Heart right ventricle (tissue), 16 donors: ENCODE data around the gene SULF2. TPM values are rescaled to one million over a fixed set of nuclear protein-coding genes. Genes with fewer than 3 reads are reported as not detected.

Experiments
- ATAC-seq, 8 donors: fragments of 200-7000 bp; cut with Tn5 transposase; one replicate each; pipeline ENCODE4 v1.9.1; 2020; ENCODE audit warnings: mild to moderate bottlenecking in 8 of 8, moderate library complexity in 8 of 8, moderate number of reproducible peaks in 1 of 8
- DNase-seq, 2 donors: peaks; one replicate each; pipeline ENCODE4 v3.0.0-alpha.2; 2020
- H3K27ac ChIP-seq, 10 donors: fragments of 200-600 bp; sonication (generic) in 2 of 10; one replicate each; pipeline versions ENCODE4 v1.5.0 to v1.8.0; 2020 to 2022; ENCODE audit warnings: mild to moderate bottlenecking in 3 of 10
- H3K27me3 ChIP-seq, 7 donors: fragments of 200-600 bp; one replicate each; pipeline ENCODE4 v1.8.0; 2021 to 2022; ENCODE audit warnings: mild to moderate bottlenecking in 2 of 7
- H3K36me3 ChIP-seq, 9 donors: fragments of 200-600 bp; sonication (generic) in 1 of 9; one replicate each; pipeline versions ENCODE4 v1.5.0 to v1.8.0; 2020 to 2022; ENCODE audit warnings: mild to moderate bottlenecking in 2 of 9
- H3K4me1 ChIP-seq, 9 donors: fragments of 200-600 bp; sonication (generic) in 1 of 9; one replicate each; pipeline versions ENCODE4 v1.5.0 to v1.8.0; 2020 to 2022; ENCODE audit warnings: mild to moderate bottlenecking in 4 of 9
- H3K4me3 ChIP-seq, 10 donors: fragments of 200-600 bp; sonication (generic) in 2 of 10; one replicate each; pipeline versions ENCODE4 v1.5.0 to v1.8.0; 2020 to 2022; ENCODE audit warnings: mild to moderate bottlenecking in 7 of 10, moderate library complexity in 2 of 10
- H3K9me3 ChIP-seq, 11 donors: fragments of 200-600 bp in 10 of 11; sonication (generic) in 2 of 11; one replicate each; pipeline versions ENCODE4 v1.5.0 to v1.8.0; 2013 to 2022; ENCODE audit warnings: mild to moderate bottlenecking in 2 of 11, control low read depth in 1 of 11, moderate library complexity in 1 of 11
- WGBS, 2 donors: extraction: QIAGEN DNeasy Blood & Tissue Kit; methylation state at CpG; one replicate each; pipeline ENCODE4 v1.1.7; 2013; ENCODE audit warnings: inconsistent platforms in 1 of 2; 5-methylcytosine and 5-hydroxymethylcytosine counted together
- intact Hi-C, 10 donors: fragments of 100-400 bp; cut with DNase I; formaldehyde crosslinking; loops; one replicate each; pipeline versions ENCODE4 v1.11.1 to v1.14.2; 2022
- polyA plus RNA-seq, 2 donors: library from polyadenylated mRNA; stranded (reverse); fragments of 200-250 nt; gene quantifications; one replicate each; pipeline ENCODE4 v1.2.3, GENCODE V29; 2013
- total RNA-seq, 10 donors: library from RNA; stranded (reverse); fragmentation: NEBNext Ultra II Directional in 3 of 10; extraction: Animal tissue kit (Norgen Biotek cat#: 25700) in 3 of 10; gene quantifications; one replicate each; pipeline versions ENCODE4 v1.2.1 to v1.2.4, GENCODE V29; 2021 to 2023
- TF ChIP-seq, protein P1 (sequence below), 9 donors: fragments of 200-600 bp; sonication (generic) in 2 of 9; IDR thresholded peaks; one replicate each; pipeline versions ENCODE4 v1.5.0 to v1.8.0; 2021 to 2022; ENCODE audit warnings: antibody characterized with exemption in 9 of 9, mild to moderate bottlenecking in 5 of 9, moderate library complexity in 1 of 9
- donor health status: Arrhythmogenic right ventricular cardiomyopathy.
- donor health status: ischemic (EF 13 %, LVEDD 7.1; RV severe dilation, severe dysfunction).
- donor health status: healthy with polysubstance abuse.
- donor health status: DM: no; HTN: yes; CAD: no.
- donor health status: DM: no; HTN: no; CAD: no.
- donor health status: ischemic (EF 25% LVEDD 6.9; RV normal size, moderate dysfunction).
- donor health status: ischemic (EF 25% LVEDD 5.7; RV mildly dilated, moderate dysfunction).
- donor health status: healthy.
- donor health status: DM: yes; HTN: yes; CAD: no.
- donor health status: Ischemic cardiomyopathy.
- donor health status: ischemic (EF 35%, LVEDD 5.7; RV mildly dilated, moderate dysfunction).
- donor health status: nonischemic (EF 11% LVEDD 7.7; RV severe dilation, severe dysfunction).
- donor health status: DM: yes; HTN: yes; CAD: no.
- donor health status: PGD.
- donor health status: ischemic (EF 29% LVEDD 5.4; RV normal size, mild dysfunction).
- donor health status: nonischemic (EF 23%, LVEDD 6.1; RV moderate dilation, normal function).

Gene SULF2
- total and polyA plus RNA-seq, 12 donors, result 16.7 to 40.6 (median 26.4) TPM

DNA sequence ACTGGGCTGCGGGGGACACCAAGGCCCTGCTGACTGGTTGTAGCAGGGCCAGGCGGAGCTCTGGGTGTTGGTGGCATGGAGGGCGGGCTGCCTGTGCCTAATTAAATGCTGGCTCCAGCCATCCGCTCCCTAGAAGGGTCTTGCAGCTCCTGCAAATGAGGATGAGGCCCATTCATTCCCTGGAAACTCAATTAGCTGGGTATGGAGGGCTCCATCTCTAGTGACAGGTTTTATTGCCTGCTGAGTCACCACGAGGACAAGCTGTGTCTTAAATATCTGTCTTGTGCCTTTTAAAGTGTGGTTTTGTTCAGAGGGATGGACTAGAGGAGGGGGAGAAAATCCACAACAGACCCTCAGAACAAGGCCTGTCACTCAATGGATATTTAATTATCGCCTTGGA, 60.9 kb downstream of the SULF2 start:
- intact Hi-C loops, result loop anchor here in 5 of 10 donors (2.0 to 10.0 kb wide), 4 partner anchors 58 to 896 kb away; partner anchors contain the start of gene SULF2 (in 1 of the 5)
- no peak overlapping the region for H3K27ac ChIP-seq

DNA sequence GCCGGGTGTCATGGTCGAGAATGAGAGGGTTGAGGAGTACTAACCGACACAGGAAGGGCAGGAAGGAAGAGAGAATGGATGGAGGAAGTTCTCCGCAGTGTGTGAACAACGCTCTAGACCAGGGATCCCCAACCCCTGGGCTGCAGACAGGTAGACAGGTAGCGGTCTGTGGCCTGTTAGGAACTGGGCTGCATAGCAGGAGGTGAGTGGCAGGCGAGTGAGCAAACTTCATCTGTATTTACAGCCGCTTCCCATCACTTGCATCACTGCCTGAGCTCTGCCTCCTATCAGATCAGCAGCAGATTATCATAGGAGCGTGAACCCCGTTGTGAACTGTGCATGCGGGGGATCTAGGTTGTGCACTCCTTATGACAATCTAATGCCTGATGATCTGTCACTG, 62.0 kb downstream of the SULF2 start:
- ATAC-seq (no peak), DNase-seq (no peak)
- no peak overlapping the region for H3K4me3 ChIP-seq
- peaks cover 0 to 43% (median 9%) of the 10 kb centered on the region in 9 donors for H3K4me1 ChIP-seq
- no peaks in the 10 kb centered on the region for H3K27me3 ChIP-seq
- no peaks in the 10 kb centered on the region for H3K9me3 ChIP-seq
- H3K27ac ChIP-seq, result no peak overlapping the region
- 77 to 81% methylated on average over 11 of the region's 11 CpGs for WGBS, 2 donors
- TF ChIP-seq, protein P1, sequence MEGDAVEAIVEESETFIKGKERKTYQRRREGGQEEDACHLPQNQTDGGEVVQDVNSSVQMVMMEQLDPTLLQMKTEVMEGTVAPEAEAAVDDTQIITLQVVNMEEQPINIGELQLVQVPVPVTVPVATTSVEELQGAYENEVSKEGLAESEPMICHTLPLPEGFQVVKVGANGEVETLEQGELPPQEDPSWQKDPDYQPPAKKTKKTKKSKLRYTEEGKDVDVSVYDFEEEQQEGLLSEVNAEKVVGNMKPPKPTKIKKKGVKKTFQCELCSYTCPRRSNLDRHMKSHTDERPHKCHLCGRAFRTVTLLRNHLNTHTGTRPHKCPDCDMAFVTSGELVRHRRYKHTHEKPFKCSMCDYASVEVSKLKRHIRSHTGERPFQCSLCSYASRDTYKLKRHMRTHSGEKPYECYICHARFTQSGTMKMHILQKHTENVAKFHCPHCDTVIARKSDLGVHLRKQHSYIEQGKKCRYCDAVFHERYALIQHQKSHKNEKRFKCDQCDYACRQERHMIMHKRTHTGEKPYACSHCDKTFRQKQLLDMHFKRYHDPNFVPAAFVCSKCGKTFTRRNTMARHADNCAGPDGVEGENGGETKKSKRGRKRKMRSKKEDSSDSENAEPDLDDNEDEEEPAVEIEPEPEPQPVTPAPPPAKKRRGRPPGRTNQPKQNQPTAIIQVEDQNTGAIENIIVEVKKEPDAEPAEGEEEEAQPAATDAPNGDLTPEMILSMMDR (IDR thresholded peaks at IDR 0.05), result no peak
- H3K36me3 ChIP-seq, result no peaks in the 10 kb centered on the region
- intact Hi-C loops, result loop anchor here in 3 of 10 donors (10.0 kb wide), 2 partner anchors 61 to 571 kb away; partner anchors contain the start of gene SULF2 (in 1 of the 3)

More for the DNA sequence above, 60.9 kb downstream of the SULF2 start:
- Histone ChIP-seq H3K4me1 (peaks cover 0 to 43% (median 7%) of the 10 kb centered on the region in 9 donors), H3K36me3 (no peaks in the 10 kb centered on the region), H3K4me3 (no peak overlapping the region), H3K9me3 (no peaks in the 10 kb centered on the region), H3K27me3 (no peaks in the 10 kb centered on the region)
- WGBS, 2 donors, result 81 to 82% methylated on average over 6 of the region's 6 CpGs
- DNase-seq (no peak), ATAC-seq (no peak)
- TF ChIP-seq, protein P1 (IDR thresholded peaks at IDR 0.05), result no peak

DNA sequence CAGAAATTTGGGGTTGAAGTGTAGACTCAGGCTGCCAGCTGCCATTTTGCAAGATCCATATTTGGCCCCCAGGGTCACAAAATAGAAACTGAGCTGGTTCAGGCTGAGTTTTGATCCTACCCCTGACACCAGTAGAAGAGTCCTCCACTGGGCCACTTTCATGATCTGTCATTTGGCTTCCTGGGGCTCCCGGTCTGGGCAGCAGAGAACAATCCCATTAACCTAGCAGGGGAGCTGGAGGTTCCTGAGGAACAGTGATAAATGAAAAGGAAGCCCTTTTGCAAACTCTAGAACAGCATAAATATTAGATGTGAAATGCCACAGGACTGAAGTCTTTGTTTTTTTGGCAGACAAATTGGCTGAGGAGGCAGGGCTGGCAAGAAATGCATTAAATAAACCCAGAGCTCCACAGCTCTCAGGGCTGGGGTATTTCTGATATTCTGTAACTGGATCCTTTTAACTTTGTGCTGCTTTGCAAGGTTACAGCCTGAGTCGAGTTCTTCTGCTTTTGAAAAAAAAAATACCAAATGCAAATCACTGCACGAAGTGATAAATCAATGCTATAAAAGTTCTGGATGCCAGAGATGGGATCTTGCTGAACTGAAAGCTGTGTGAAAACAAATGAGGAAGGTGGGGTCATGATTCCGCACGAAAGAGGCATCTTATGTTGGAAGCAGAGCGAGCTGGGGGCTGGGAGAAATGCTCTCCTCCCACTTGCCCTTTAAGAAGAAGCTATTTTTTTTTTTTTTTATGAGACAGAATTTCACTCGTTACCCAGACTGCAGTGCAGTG, 64.4 kb downstream of the SULF2 start:
- ATAC-seq (no peak), DNase-seq (no peak)
- no peak overlapping the region for H3K27ac ChIP-seq
- H3K36me3 ChIP-seq, result no peaks in the 10 kb centered on the region
- intact Hi-C loops, result loop anchor here in 3 of 10 donors (10.0 kb wide), 2 partner anchors 64 to 574 kb away; partner anchors contain the start of gene SULF2 (in 1 of the 3)
- WGBS, 2 donors, result 56 to 60% methylated on average over 7 of the region's 7 CpGs
- TF ChIP-seq, protein P1 (IDR thresholded peaks at IDR 0.05), result no peak
- no peaks in the 10 kb centered on the region for H3K9me3 ChIP-seq
- no peak overlapping the region for H3K4me3 ChIP-seq
- peaks cover 0 to 5% (median 0%) of the 10 kb centered on the region in 7 donors for H3K27me3 ChIP-seq
- peaks cover 0 to 28% (median 5%) of the 10 kb centered on the region in 9 donors for H3K4me1 ChIP-seq

DNA sequence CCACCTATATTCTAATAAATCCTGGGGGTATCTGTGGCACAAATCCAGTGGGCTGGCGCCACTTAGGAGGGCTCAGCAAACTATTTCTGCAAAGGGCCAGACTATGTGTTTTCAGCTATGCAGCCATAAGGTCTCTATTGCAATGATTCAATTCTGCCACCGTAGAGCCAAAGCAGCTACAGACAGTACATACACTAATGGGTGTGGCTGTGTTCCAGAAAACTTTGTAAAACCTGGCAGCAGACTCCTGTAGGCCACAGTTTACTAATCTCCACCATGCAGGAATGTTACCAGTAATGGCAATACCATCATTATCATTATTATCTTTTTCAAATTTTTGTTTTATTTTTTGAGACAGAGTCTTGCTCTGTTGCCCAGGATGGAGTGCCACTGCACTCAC, 65.7 kb downstream of the SULF2 start:
- TF ChIP-seq, protein P1 (IDR thresholded peaks at IDR 0.05), result no peak
- peaks cover 0 to 23% (median 3%) of the 10 kb centered on the region in 9 donors for H3K4me1 ChIP-seq
- WGBS, 2 donors, result 75 to 80% methylated on average over 2 of the region's 2 CpGs
- ATAC-seq (no peak), DNase-seq (no peak)
- H3K36me3 ChIP-seq, result no peaks in the 10 kb centered on the region
- H3K4me3 ChIP-seq, result no peak overlapping the region
- H3K9me3 ChIP-seq, result no peaks in the 10 kb centered on the region
- peaks cover 0 to 5% (median 0%) of the 10 kb centered on the region in 7 donors for H3K27me3 ChIP-seq
- intact Hi-C loops, result loop anchor here in 3 of 10 donors (10.0 kb wide), 2 partner anchors 65 to 575 kb away; partner anchors contain the start of gene SULF2 (in 1 of the 3)
- H3K27ac ChIP-seq, result no peak overlapping the region
